PC-9 (cell line): ENCODE measurements around the gene NEK9. TPM values are rescaled to one million over a fixed set of nuclear protein-coding genes. Genes with fewer than 3 reads are reported as not detected.
A peak's percentile ranks its signal among the peaks of the same experiment; 100 is the strongest.

Source experiments
- BruUV-seq: library from RNA; stranded (reverse); fragments of 400-500 nt; replicated peaks from 2 replicates; lab custom pipeline; 2021; lab: Mats Ljungman, UMichigan
- CTCF ChIA-PET: fragments of 300-600 bp; sonication (Branson Sonifier 250); formaldehyde crosslinking; loops from one replicate; lab custom pipeline; 2022; ENCODE audit warnings: antibody characterized with exemption; lab: Charles Lee
- POLR2A ChIA-PET: fragments of 300-600 bp; sonication (Branson Sonifier 250); formaldehyde crosslinking; loops from one replicate; lab custom pipeline; 2022; ENCODE audit warnings: antibody characterized with exemption; ENCODE audit not compliant: unreplicated experiment; lab: Charles Lee
- DNase-seq, 2 experiments: peaks; one replicate each; pipeline versions ENCODE4 v3.0.0 to v3.0.0-alpha.2; 2015 to 2022; ENCODE audit warnings: mixed read lengths in 1 of 2
- H2AFZ ChIP-seq: fragments of 200-600 bp; sonication (generic); 2 replicates; pipeline ENCODE4 v1.8.1; 2017; ENCODE audit warnings: antibody characterized with exemption
- H3F3A ChIP-seq: fragments of 200-600 bp; sonication (generic); 2 replicates; pipeline ENCODE4 v1.8.1; 2017; ENCODE audit warnings: antibody characterized with exemption, mild to moderate bottlenecking, low read depth; ENCODE audit not compliant: insufficient read depth
- H3K27ac ChIP-seq: fragments of 200-600 bp; sonication (generic); 2 replicates; pipeline ENCODE4 v1.6.1; 2016; ENCODE audit warnings: mixed run types
- H3K27me3 ChIP-seq: fragments of 200-600 bp; sonication (generic); 2 replicates; pipeline ENCODE4 v1.6.1; 2016; ENCODE audit warnings: low read depth, mixed run types; ENCODE audit not compliant: insufficient read depth
- H3K36me3 ChIP-seq: fragments of 200-600 bp; sonication (generic); 2 replicates; pipeline ENCODE4 v1.6.1; 2016; ENCODE audit warnings: low read depth, mixed run types
- H3K4me1 ChIP-seq: fragments of 200-600 bp; sonication (generic); replicated peaks from 2 replicates; pipeline ENCODE4 v1.6.1; 2016; ENCODE audit warnings: mixed run types; ENCODE audit not compliant: insufficient read depth
- H3K4me2 ChIP-seq: fragments of 200-600 bp; sonication (generic); 2 replicates; pipeline ENCODE4 v1.6.1; 2017; ENCODE audit warnings: mixed run types
- H3K4me3 ChIP-seq: fragments of 200-600 bp; sonication (generic); 2 replicates; pipeline ENCODE4 v1.6.1; 2016; ENCODE audit warnings: mixed run types
- H3K79me2 ChIP-seq: fragments of 200-600 bp; sonication (generic); 2 replicates; pipeline ENCODE4 v1.6.1; 2017; ENCODE audit warnings: low read depth, mixed run types
- H3K9me2 ChIP-seq: fragments of 200-600 bp; sonication (generic); 2 replicates; pipeline ENCODE4 v1.8.1; 2017; ENCODE audit warnings: mild to moderate bottlenecking; ENCODE audit not compliant: insufficient read depth
- H3K9me3 ChIP-seq: fragments of 200-600 bp; sonication (generic); 2 replicates; pipeline ENCODE4 v1.8.1; 2016; ENCODE audit warnings: low read depth; ENCODE audit not compliant: insufficient read depth
- H4K20me1 ChIP-seq: fragments of 200-600 bp; sonication (generic); 2 replicates; pipeline ENCODE4 v1.8.1; 2017; ENCODE audit not compliant: insufficient read depth
- CTCF ChIP-seq: fragments of 200-600 bp; sonication (generic); conservative IDR thresholded peaks from 2 replicates; pipeline ENCODE4 v1.6.1; 2017; ENCODE audit warnings: mixed run types, antibody characterized with exemption, mild to moderate bottlenecking, moderate library complexity
- EZH2 ChIP-seq: fragments of 200-600 bp; sonication (generic); IDR thresholded peaks from 2 replicates; pipeline ENCODE4 v1.8.0; 2017; ENCODE audit warnings: antibody characterized with exemption, low read depth
- intact Hi-C: fragments of 100-400 bp; cut with micrococcal nuclease; formaldehyde crosslinking; loops from one replicate; pipeline ENCODE4 v1.10.0; 2022; ENCODE audit not compliant: unreplicated experiment
- total RNA-seq: library from RNA; stranded (reverse); gene quantifications from 2 replicates; pipeline ENCODE4 v1.2.3, GENCODE V29; 2021

The NEK9 gene
- total RNA-seq, 1 experiment from 2014 or later: 170 TPM

DNA sequence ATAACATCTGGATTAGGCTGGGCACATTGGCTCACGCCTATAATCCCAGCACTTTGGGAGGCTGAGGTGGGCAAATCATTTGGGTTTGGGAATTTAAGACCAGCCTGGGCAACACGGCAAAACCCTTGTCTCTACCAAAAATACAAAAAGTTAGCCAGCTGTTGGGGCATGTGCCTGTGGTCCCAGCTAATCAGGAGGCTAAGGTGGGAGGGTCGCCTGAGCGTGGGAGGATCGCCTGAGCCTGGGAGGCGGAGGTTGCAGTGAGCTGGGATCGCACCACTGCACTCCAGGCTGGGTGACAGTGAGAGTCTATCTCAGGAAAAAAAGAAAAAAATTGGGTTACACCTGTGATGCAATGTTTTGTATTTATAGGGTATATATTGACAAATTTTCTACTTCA is 5.3 kb downstream of the NEK9 start:
- CTCF ChIA-PET: no interaction called here
- Histone ChIP-seq H3K9me2 (no peaks in the 10 kb centered on the region), H3F3A (peaks cover 58% of the 10 kb centered on the region), H3K27me3 (no peaks in the 10 kb centered on the region), H3K9me3 (no peaks in the 10 kb centered on the region; the same call in 1 of the 2 replicates), H3K79me2 (peaks cover 23% of the 10 kb centered on the region), H3K27ac (peak overlapping the region; percentile 32), H3K4me1 (peaks cover 44% of the 10 kb centered on the region), H3K4me3 (no peak overlapping the region), H2AFZ (no peak overlapping the region), H3K36me3 (peaks cover 48% of the 10 kb centered on the region), H3K4me2 (no peak overlapping the region), H4K20me1 (peaks cover 19% of the 10 kb centered on the region; the same call in 1 of the 2 replicates)
- TF ChIP-seq CTCF: no peak
- no peak for TF ChIP-seq EZH2
- no TSS peak for BruUV-seq
- intact Hi-C loops: loop anchor here (10.0 kb wide), 1 partner anchor 1263 kb away; no protein-coding TSS in a partner anchor
- no peak for DNase-seq
- POLR2A ChIA-PET: interaction anchor here (0.6 kb wide), 1 partner anchor 279 kb away, joined by 21 read pairs; no protein-coding TSS in a partner anchor

DNA sequence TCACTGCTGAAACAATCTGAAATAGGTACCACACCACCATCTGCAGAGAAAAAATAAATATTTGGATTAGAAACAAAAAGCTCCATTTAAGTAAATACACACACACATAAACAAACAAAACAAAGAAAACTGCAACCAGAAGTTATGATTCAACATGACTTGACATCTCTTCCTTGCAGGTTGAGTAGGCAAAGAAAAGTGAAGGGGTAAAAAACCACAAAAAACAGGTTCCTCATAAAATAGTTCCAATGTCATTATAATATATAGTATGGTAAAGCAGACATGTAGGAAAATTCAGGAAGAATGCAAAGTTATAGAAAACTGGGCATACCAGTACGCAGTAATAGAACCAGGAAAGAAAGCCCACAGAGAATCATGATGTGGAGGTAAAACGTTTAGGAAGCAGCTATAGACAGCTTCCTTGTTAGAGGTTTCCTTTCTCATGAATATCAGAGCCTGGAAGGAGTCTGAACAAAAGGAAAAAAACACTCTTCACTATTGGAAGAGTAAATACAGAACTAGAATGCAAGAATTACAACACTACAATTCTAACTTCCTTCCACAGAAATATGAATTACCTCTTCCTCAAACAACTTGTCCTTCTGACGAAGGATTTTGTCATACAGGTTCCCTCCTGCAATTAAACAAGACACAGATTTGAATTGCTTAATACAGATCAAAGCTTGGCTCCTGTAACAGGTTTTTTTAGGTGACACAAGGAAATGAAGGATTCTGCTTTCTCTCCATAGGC is 6.1 kb downstream of the NEK9 start:
- H3K4me1 ChIP-seq: peaks cover 40% of the 10 kb centered on the region
- H3K36me3 ChIP-seq: peaks cover 56% of the 10 kb centered on the region
- no TSS peak for BruUV-seq
- peaks cover 19% of the 10 kb centered on the region; the same call in 1 of the 2 replicates for H4K20me1 ChIP-seq
- peaks cover 15% of the 10 kb centered on the region for H3K79me2 ChIP-seq
- ChIA-PET POLR2A (interaction anchor here (0.6 kb wide), 1 partner anchor 148 kb away, joined by 4 read pairs; no protein-coding TSS in a partner anchor), CTCF (no interaction called here)
- DNase-seq: peak in 1 of 2 experiments; percentile 67
- no peak overlapping the region for H3K4me2 ChIP-seq
- no peaks in the 10 kb centered on the region; the same call in 1 of the 2 replicates for H3K9me3 ChIP-seq
- intact Hi-C loops: loop anchor here (10.0 kb wide), 1 partner anchor 1264 kb away; no protein-coding TSS in a partner anchor
- peaks cover 52% of the 10 kb centered on the region for H3F3A ChIP-seq
- H3K27ac ChIP-seq: peak overlapping the region; percentile 32
- no peaks in the 10 kb centered on the region for H3K9me2 ChIP-seq
- no peak overlapping the region for H2AFZ ChIP-seq
- TF ChIP-seq CTCF: no peak
- TF ChIP-seq EZH2: no peak
- H3K4me3 ChIP-seq: no peak overlapping the region
- no peaks in the 10 kb centered on the region for H3K27me3 ChIP-seq

GRCh38 chr14:75119056-75119455 is 7.8 kb downstream of the NEK9 start:
- no peak for TF ChIP-seq CTCF
- no TSS peak for BruUV-seq
- CTCF ChIA-PET: interaction anchor here (1.0 kb wide), 1 partner anchor 240 kb away, joined by 12 read pairs; no protein-coding TSS in a partner anchor
- no peak overlapping the region for H3K4me2 ChIP-seq
- H3K27ac ChIP-seq: no peak overlapping the region
- DNase-seq: no peak
- H3K79me2 ChIP-seq: no peaks in the 10 kb centered on the region; the same call in 1 of the 2 replicates
- no peaks in the 10 kb centered on the region for H3K27me3 ChIP-seq
- intact Hi-C loops: no loop called here
- H3K9me3 ChIP-seq: no peaks in the 10 kb centered on the region
- H2AFZ ChIP-seq: no peak overlapping the region
- no peak overlapping the region for H3K4me3 ChIP-seq
- H3F3A ChIP-seq: peaks cover 49% of the 10 kb centered on the region
- H3K36me3 ChIP-seq: peaks cover 72% of the 10 kb centered on the region
- POLR2A ChIA-PET: no interaction called here
- peaks cover 23% of the 10 kb centered on the region for H3K4me1 ChIP-seq
- H3K9me2 ChIP-seq: no peaks in the 10 kb centered on the region
- peaks cover 22% of the 10 kb centered on the region; the same call in 1 of the 2 replicates for H4K20me1 ChIP-seq
